A549 (cell line): ENCODE measurements around the gene PON2. TPM values are rescaled to one million over a fixed set of nuclear protein-coding genes. Genes with fewer than 3 reads are reported as not detected.
A peak's percentile ranks its signal among the peaks of the same experiment; 100 is the strongest.

ENCODE experiments used
- ATAC-seq, 2 experiments: fragments of 200-7000 bp in 1 of 2; fragments of >200 bp in 1 of 2; cut with Nextera tagmentation in 1 of 2; cut with Tn5 transposase in 1 of 2; 3 replicates each; pipeline versions ENCODE4 v1.8.0 to v1.9.1; 2018 to 2020; ENCODE audit warnings: mild to moderate bottlenecking in 1 of 2, moderate library complexity in 1 of 2
- CTCF ChIA-PET: fragments of 300-600 bp; sonication (Branson Sonifier 250); formaldehyde crosslinking; extraction: SDS; loops from one replicate; lab custom pipeline; 2021; ENCODE audit warnings: antibody characterized with exemption, inconsistent platforms; lab: Yijun Ruan, JAX
- POLR2A ChIA-PET: fragments of 350-600 bp; formaldehyde crosslinking; extraction: SDS; loops from one replicate; lab custom pipeline; 2021; ENCODE audit warnings: antibody characterized with exemption, inconsistent platforms; lab: Yijun Ruan, JAX
- DNase-seq, 2 experiments: peaks; one replicate each; pipeline versions ENCODE4 v3.0.0 to v3.0.0-alpha.2; 2011 to 2016; ENCODE audit warnings: low read depth in 1 of 2, low spot score in 1 of 2
- FAIRE-seq: peaks from 2 replicates; lab custom pipeline; 2011; peaks lifted over from hg19 to GRCh38; lab: Jason Lieb, UNC
- H3K27ac ChIP-seq, 2 experiments: fragments of >200 bp; sonication (Bioruptor Twin); formaldehyde crosslinking; 3 replicates each; pipeline ENCODE4 v1.5.1; 2016 to 2017
- H3K4me1 ChIP-seq: fragments of >200 bp; sonication (Bioruptor Twin); formaldehyde crosslinking; 3 replicates; pipeline ENCODE4 v1.6.1; 2016
- H3K4me2 ChIP-seq: fragments of >200 bp; sonication (Bioruptor Twin); formaldehyde crosslinking; 3 replicates; pipeline ENCODE4 v1.6.1; 2016
- H3K4me3 ChIP-seq: fragments of >200 bp; sonication (Bioruptor Twin); formaldehyde crosslinking; 3 replicates; pipeline ENCODE4 v1.5.1; 2016
- H3K9me3 ChIP-seq: fragments of >200 bp; sonication (Bioruptor Twin); formaldehyde crosslinking; 3 replicates; pipeline ENCODE4 v1.6.1; 2016
- BHLHE40 ChIP-seq: IDR thresholded peaks from 2 replicates; pipeline ENCODE4 v1.6.1; 2012; ENCODE audit warnings: low read depth, low read length, inconsistent platforms
- CBX2 ChIP-seq: fragments of 200-600 bp; sonication (generic); IDR thresholded peaks from 2 replicates; pipeline ENCODE4 v1.6.1; 2016; ENCODE audit warnings: low read depth, mild to moderate bottlenecking, borderline replicate concordance
- CEBPB ChIP-seq, 2 experiments: fragments of >200 bp in 1 of 2; sonication (Bioruptor Twin) in 1 of 2; formaldehyde crosslinking in 1 of 2; IDR thresholded peaks; 2 replicates each; pipeline ENCODE4 v1.6.1; 2012 to 2016
- CHD4 ChIP-seq: fragments of 200-600 bp; sonication (generic); IDR thresholded peaks from 2 replicates; pipeline ENCODE4 v1.6.1; 2016; ENCODE audit warnings: antibody characterized with exemption, mild to moderate bottlenecking, borderline replicate concordance
- EHF ChIP-seq: fragments of 250-450 bp; sonication (Bioruptor Pico); IDR thresholded peaks from 2 replicates; pipeline ENCODE4 v1.5.0; 2020; ENCODE audit warnings: mild to moderate bottlenecking
- ESRRA ChIP-seq: fragments of 150-350 bp; IDR thresholded peaks from 2 replicates; pipeline ENCODE4 v1.6.1; 2014; ENCODE audit warnings: mild to moderate bottlenecking, low read length, borderline replicate concordance
- FOSB ChIP-seq: fragments of 250-450 bp; sonication (Bioruptor Pico); IDR thresholded peaks from 2 replicates; pipeline ENCODE4 v1.5.0; 2020; ENCODE audit warnings: mild to moderate bottlenecking, moderate library complexity
- FOSL2 ChIP-seq, 2 experiments: fragments of 450-650 bp in 1 of 2; fragments of >200 bp in 1 of 2; sonication (Bioruptor Twin) in 1 of 2; formaldehyde crosslinking; IDR thresholded peaks; 2 replicates each; pipeline versions ENCODE4 v1.5.0 to v1.6.1; 2016 to 2020; ENCODE audit warnings: mild to moderate bottlenecking in 1 of 2, moderate library complexity in 1 of 2
- FOXS1 ChIP-seq: fragments of 250-450 bp; sonication (Bioruptor Pico); IDR thresholded peaks from 2 replicates; pipeline ENCODE4 v1.5.0; 2020; ENCODE audit warnings: mild to moderate bottlenecking, moderate library complexity
- GATA3 ChIP-seq: IDR thresholded peaks from 2 replicates; pipeline ENCODE4 v1.6.1; 2012; ENCODE audit warnings: borderline replicate concordance
- HEYL ChIP-seq: fragments of 250-450 bp; sonication (Bioruptor Pico); IDR thresholded peaks from 2 replicates; pipeline ENCODE4 v1.8.0; 2021; ENCODE audit warnings: mild to moderate bottlenecking, moderate library complexity
- HOXB13 ChIP-seq: fragments of 250-450 bp; sonication (Bioruptor Pico); IDR thresholded peaks from 2 replicates; pipeline ENCODE4 v1.5.0; 2020; ENCODE audit warnings: low read depth, mild to moderate bottlenecking, moderate library complexity
- JUNB ChIP-seq: fragments of >200 bp; sonication (Bioruptor Twin); formaldehyde crosslinking; IDR thresholded peaks from 2 replicates; pipeline ENCODE4 v1.6.1; 2016
- KDM1A ChIP-seq: fragments of 200-600 bp; sonication (generic); IDR thresholded peaks from 2 replicates; pipeline ENCODE4 v1.6.1; 2016; ENCODE audit warnings: low read depth, mild to moderate bottlenecking
- MAFK ChIP-seq: fragments of 450-650 bp; IDR thresholded peaks from 2 replicates; pipeline ENCODE4 v1.6.1; 2014; ENCODE audit not compliant: partially characterized antibody
- MAZ ChIP-seq: fragments of 150-350 bp; IDR thresholded peaks from 2 replicates; pipeline ENCODE4 v1.6.1; 2014; ENCODE audit warnings: antibody characterized with exemption, low read depth, low read length, borderline replicate concordance
- MYC ChIP-seq: IDR thresholded peaks from 2 replicates; pipeline ENCODE4 v1.6.1; 2012; ENCODE audit warnings: mild to moderate bottlenecking, inconsistent platforms, low read length, improper control_type of control experiment, borderline replicate concordance
- NFE2L2 ChIP-seq: fragments of 150-350 bp; conservative IDR thresholded peaks from 2 replicates; pipeline ENCODE4 v1.6.1; 2014; ENCODE audit warnings: low read length
- NPAS2 ChIP-seq: fragments of 250-450 bp; sonication (Bioruptor Pico); IDR thresholded peaks from 2 replicates; pipeline ENCODE4 v1.8.0; 2022; ENCODE audit warnings: mild to moderate bottlenecking, moderate library complexity, borderline replicate concordance
- NR3C1 ChIP-seq: fragments of >200 bp; sonication (Bioruptor Twin); formaldehyde crosslinking; IDR thresholded peaks from 3 replicates; pipeline ENCODE4 v1.6.1; 2017
- POLR2A ChIP-seq: IDR thresholded peaks from 2 replicates; pipeline ENCODE4 v1.6.1; 2012; ENCODE audit warnings: mild to moderate bottlenecking, low read length
- RAD21 ChIP-seq, 2 experiments: fragments of >200 bp in 1 of 2; sonication (Bioruptor Twin) in 1 of 2; formaldehyde crosslinking in 1 of 2; IDR thresholded peaks in 1 of 2; conservative IDR thresholded peaks in 1 of 2; 2 replicates in 1 of 2; 3 replicates in 1 of 2; pipeline ENCODE4 v1.6.1; 2012 to 2018; ENCODE audit warnings: inconsistent platforms in 1 of 2
- RARB ChIP-seq: fragments of 250-450 bp; sonication (Bioruptor Pico); IDR thresholded peaks from 2 replicates; pipeline ENCODE4 v1.8.0; 2021; ENCODE audit warnings: mild to moderate bottlenecking, moderate library complexity
- RCOR1 ChIP-seq: fragments of 150-350 bp; IDR thresholded peaks from 2 replicates; pipeline ENCODE4 v1.6.1; 2014; ENCODE audit warnings: antibody characterized with exemption, low read length, low read depth
- RFX5 ChIP-seq: fragments of 450-650 bp; IDR thresholded peaks from 2 replicates; pipeline ENCODE4 v1.7.1; 2014; ENCODE audit warnings: antibody characterized with exemption, mild to moderate bottlenecking, moderate library complexity
- RNF2 ChIP-seq: fragments of 200-600 bp; sonication (generic); IDR thresholded peaks from 2 replicates; pipeline ENCODE4 v1.6.1; 2016; ENCODE audit warnings: low read depth, mild to moderate bottlenecking, antibody characterized with exemption, moderate library complexity, borderline replicate concordance
- SMC3 ChIP-seq: fragments of >200 bp; sonication (Bioruptor Twin); formaldehyde crosslinking; IDR thresholded peaks from 3 replicates; pipeline ENCODE4 v1.6.1; 2018; ENCODE audit warnings: inconsistent platforms
- SREBF2 ChIP-seq: fragments of 450-650 bp; IDR thresholded peaks from 2 replicates; pipeline ENCODE4 v1.6.1; 2014; ENCODE audit warnings: mild to moderate bottlenecking, moderate library complexity
- TP53 ChIP-seq: fragments of 250-450 bp; sonication (Bioruptor Pico); IDR thresholded peaks from 2 replicates; pipeline ENCODE4 v1.5.0; 2021; ENCODE audit warnings: mild to moderate bottlenecking, moderate library complexity
- ZC3H11A ChIP-seq: fragments of 450-650 bp; IDR thresholded peaks from 2 replicates; pipeline ENCODE4 v1.6.1; 2014; ENCODE audit warnings: antibody characterized with exemption, mild to moderate bottlenecking
- whole genome bisulfite sequencing: methylation state at CpG from one replicate; pipeline ENCODE4 v1.1.6; 2017; ENCODE audit errors: missing lambda C conversion rate; 5-methylcytosine and 5-hydroxymethylcytosine counted together
- polyA plus RNA-seq, 4 experiments: library from polyadenylated mRNA; depleted of rRNA in 3 of 4; stranded (reverse); fragments of >200 nt; fragmentation: RNase III in 1 of 4; extraction: RNeasy Plus Mini Kit Qiagen cat#74134 plus additional on column Dnase treatment in 1 of 4; gene quantifications; 2 replicates in 3 of 4; 3 replicates in 1 of 4; pipeline ENCODE4 v1.2.3, GENCODE V29; 2011 to 2017
- TF ChIP-seq, protein P1 (sequence below): IDR thresholded peaks from 2 replicates; pipeline ENCODE4 v1.6.1; 2012; ENCODE audit warnings: low read depth, borderline replicate concordance
- TF ChIP-seq, protein P2 (sequence below): fragments of 250-450 bp; sonication (Bioruptor Pico); IDR thresholded peaks from 2 replicates; pipeline ENCODE4 v1.5.0; 2021; ENCODE audit warnings: mild to moderate bottlenecking, moderate library complexity, borderline replicate concordance
- TF ChIP-seq, protein P3 (sequence below): fragments of 250-450 bp; sonication (Bioruptor Pico); IDR thresholded peaks from 2 replicates; pipeline ENCODE4 v1.5.0; 2020; ENCODE audit warnings: low read depth, mild to moderate bottlenecking, moderate library complexity
- TF ChIP-seq, protein P4 (sequence below): fragments of >200 bp; sonication (Bioruptor Twin); formaldehyde crosslinking; IDR thresholded peaks from 3 replicates; pipeline ENCODE4 v1.6.1; 2016
- TF ChIP-seq, protein P5 (sequence below): fragments of >200 bp; sonication (Bioruptor Twin); formaldehyde crosslinking; IDR thresholded peaks from 3 replicates; pipeline ENCODE4 v1.5.1; 2016

PON2 gene
- polyA plus RNA-seq, 2 of the 4 experiments (the other 2 are of a cell fraction), result 395 to 829 TPM

DNA sequence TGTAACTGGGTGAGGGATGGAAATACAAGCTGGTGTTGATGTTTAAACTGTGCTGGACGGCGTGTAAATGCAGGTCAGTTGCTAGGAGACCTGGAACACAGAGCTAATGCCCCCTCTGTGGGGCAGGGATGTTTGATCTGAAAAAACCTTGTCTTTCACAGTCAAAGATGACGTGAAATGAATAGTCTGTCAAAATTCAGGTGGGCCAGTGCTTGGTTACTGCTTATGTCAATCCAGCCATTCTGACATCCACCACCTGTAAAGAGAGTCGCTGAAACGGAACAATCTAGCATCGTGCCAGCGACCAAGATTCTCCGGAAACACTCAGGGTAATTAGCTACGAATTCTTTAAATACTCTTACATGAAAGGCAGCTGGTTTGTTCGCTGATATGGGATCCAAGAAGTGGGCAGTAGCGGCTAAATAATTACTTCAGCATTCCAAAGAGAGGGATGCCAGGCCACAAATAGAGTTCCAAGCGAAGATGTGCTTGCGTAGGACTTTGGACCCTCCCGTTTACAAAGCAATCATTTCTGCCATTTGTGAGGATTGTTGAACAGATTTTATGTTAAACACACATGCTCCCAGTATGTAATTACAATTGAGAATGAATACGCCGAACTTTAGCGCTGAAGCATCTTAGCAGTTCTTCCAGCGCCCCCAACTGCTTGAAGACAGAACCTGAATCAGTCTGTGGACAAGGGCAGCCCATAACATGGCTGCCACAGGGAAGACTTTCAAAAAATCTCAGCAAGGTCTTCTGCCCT lies 43.6 kb upstream of the PON2 start:
- H3K4me2 ChIP-seq, result peak overlapping the region; percentile 85
- DNase-seq, result peak; percentile 60 to 92
- peak; percentile 90 to 91 for ATAC-seq
- peak overlapping the region; percentile 92 to 94 for H3K27ac ChIP-seq
- peak; percentile 94 for FAIRE-seq
- 3% methylated on average over 18 of the region's 18 CpGs for WGBS
- POLR2A ChIA-PET, result interaction anchor here (0.5 to 3.2 kb wide), 2 partner anchors 81 to 822 kb away, joined by 4 to 26 read pairs; partner anchors contain the start of gene PON3
- no peaks in the 10 kb centered on the region for H3K9me3 ChIP-seq
- peaks cover 32% of the 10 kb centered on the region for H3K4me1 ChIP-seq
- H3K4me3 ChIP-seq, result peak overlapping the region; percentile 32
- CTCF ChIA-PET, result interaction anchor here (0.7 to 10.6 kb wide), 38 partner anchors 12 to 1193 kb away, joined by 3 to 176 read pairs (median 9); partner anchors contain the start of genes PON1, PON2, PON3 and SGCE
- no peak for TF ChIP-seq ESRRA
- no peak for TF ChIP-seq ZC3H11A
- TF ChIP-seq CBX2, result no peak
- TF ChIP-seq, protein P1, sequence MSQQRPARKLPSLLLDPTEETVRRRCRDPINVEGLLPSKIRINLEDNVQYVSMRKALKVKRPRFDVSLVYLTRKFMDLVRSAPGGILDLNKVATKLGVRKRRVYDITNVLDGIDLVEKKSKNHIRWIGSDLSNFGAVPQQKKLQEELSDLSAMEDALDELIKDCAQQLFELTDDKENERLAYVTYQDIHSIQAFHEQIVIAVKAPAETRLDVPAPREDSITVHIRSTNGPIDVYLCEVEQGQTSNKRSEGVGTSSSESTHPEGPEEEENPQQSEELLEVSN, result no peak
- no peak for TF ChIP-seq RCOR1
- peak; percentile 92 to 95 for TF ChIP-seq RAD21 (conservative IDR thresholded peaks at IDR 0.05 in 1 of 2, IDR thresholded peaks at IDR 0.05 in 1 of 2)
- no peak for TF ChIP-seq CHD4
- no peak for TF ChIP-seq JUNB
- no peak for TF ChIP-seq EHF (CRISPR knock-in tag)
- TF ChIP-seq NR3C1, result no peak
- TF ChIP-seq GATA3, result no peak; the same call in 1 of the 2 replicates
- no peak for TF ChIP-seq FOSL2 (IDR thresholded peaks at IDR 0.05)
- no peak for TF ChIP-seq FOSL2 (CRISPR knock-in tag; IDR thresholded peaks at IDR 0.05)
- TF ChIP-seq SREBF2, result no peak
- TF ChIP-seq FOXS1 (CRISPR knock-in tag), result no peak
- TF ChIP-seq, protein P2, sequence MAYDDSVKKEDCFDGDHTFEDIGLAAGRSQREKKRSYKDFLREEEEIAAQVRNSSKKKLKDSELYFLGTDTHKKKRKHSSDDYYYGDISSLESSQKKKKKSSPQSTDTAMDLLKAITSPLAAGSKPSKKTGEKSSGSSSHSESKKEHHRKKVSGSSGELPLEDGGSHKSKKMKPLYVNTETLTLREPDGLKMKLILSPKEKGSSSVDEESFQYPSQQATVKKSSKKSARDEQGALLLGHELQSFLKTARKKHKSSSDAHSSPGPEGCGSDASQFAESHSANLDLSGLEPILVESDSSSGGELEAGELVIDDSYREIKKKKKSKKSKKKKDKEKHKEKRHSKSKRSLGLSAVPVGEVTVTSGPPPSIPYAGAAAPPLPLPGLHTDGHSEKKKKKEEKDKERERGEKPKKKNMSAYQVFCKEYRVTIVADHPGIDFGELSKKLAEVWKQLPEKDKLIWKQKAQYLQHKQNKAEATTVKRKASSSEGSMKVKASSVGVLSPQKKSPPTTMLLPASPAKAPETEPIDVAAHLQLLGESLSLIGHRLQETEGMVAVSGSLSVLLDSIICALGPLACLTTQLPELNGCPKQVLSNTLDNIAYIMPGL (CRISPR knock-in tag), result no peak
- TF ChIP-seq NFE2L2, result no peak
- TF ChIP-seq HOXB13 (CRISPR knock-in tag), result 0 out of 2 replicates have a peak, but pooled peaks have one; percentile 35
- TF ChIP-seq, protein P3, sequence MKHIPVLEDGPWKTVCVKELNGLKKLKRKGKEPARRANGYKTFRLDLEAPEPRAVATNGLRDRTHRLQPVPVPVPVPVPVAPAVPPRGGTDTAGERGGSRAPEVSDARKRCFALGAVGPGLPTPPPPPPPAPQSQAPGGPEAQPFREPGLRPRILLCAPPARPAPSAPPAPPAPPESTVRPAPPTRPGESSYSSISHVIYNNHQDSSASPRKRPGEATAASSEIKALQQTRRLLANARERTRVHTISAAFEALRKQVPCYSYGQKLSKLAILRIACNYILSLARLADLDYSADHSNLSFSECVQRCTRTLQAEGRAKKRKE (CRISPR knock-in tag), result no peak
- TF ChIP-seq HEYL (CRISPR knock-in tag), result no peak
- no peak for TF ChIP-seq FOSB (CRISPR knock-in tag)
- TF ChIP-seq MAZ, result no peak
- no peak for TF ChIP-seq BHLHE40
- TF ChIP-seq POLR2A, result no peak
- TF ChIP-seq MYC, result no peak
- no peak for TF ChIP-seq RARB (CRISPR knock-in tag)
- TF ChIP-seq, protein P4, sequence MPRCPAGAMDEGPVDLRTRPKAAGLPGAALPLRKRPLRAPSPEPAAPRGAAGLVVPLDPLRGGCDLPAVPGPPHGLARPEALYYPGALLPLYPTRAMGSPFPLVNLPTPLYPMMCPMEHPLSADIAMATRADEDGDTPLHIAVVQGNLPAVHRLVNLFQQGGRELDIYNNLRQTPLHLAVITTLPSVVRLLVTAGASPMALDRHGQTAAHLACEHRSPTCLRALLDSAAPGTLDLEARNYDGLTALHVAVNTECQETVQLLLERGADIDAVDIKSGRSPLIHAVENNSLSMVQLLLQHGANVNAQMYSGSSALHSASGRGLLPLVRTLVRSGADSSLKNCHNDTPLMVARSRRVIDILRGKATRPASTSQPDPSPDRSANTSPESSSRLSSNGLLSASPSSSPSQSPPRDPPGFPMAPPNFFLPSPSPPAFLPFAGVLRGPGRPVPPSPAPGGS, result no peak
- TF ChIP-seq, protein P5, sequence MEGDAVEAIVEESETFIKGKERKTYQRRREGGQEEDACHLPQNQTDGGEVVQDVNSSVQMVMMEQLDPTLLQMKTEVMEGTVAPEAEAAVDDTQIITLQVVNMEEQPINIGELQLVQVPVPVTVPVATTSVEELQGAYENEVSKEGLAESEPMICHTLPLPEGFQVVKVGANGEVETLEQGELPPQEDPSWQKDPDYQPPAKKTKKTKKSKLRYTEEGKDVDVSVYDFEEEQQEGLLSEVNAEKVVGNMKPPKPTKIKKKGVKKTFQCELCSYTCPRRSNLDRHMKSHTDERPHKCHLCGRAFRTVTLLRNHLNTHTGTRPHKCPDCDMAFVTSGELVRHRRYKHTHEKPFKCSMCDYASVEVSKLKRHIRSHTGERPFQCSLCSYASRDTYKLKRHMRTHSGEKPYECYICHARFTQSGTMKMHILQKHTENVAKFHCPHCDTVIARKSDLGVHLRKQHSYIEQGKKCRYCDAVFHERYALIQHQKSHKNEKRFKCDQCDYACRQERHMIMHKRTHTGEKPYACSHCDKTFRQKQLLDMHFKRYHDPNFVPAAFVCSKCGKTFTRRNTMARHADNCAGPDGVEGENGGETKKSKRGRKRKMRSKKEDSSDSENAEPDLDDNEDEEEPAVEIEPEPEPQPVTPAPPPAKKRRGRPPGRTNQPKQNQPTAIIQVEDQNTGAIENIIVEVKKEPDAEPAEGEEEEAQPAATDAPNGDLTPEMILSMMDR, result peak; percentile 85
- peak; percentile 86 for TF ChIP-seq SMC3
- TF ChIP-seq NPAS2 (CRISPR knock-in tag), result no peak
- TF ChIP-seq KDM1A, result no peak
- no peak for TF ChIP-seq MAFK
- peak in 1 of 2 experiments; percentile 4; a peak in 1 of 4 replicates for TF ChIP-seq CEBPB (IDR thresholded peaks at IDR 0.05)
- no peak for TF ChIP-seq RNF2
- 0 out of 2 replicates have a peak, but pooled peaks have one; percentile 14 for TF ChIP-seq RFX5
- TF ChIP-seq TP53 (CRISPR knock-in tag), result no peak
